ENCODE measurements around the gene RBM48.

DNA sequence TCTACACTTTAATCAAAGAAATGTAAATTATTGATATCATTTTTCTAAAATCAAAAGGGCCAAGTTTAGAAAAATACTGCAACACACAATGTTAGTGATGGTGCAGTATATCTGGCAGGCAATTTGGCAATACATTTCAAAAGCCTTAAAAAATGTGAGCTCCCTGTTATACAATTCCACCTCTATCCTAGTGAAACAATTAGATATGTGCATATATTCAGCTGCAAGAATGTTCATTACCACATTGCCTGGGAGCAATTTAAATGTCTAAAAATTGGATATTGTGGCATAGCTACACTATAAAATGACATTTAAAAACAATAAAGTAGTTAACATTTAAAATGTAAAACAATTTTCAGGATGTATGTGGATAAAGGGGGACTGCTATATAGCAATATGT is 40.8 kb upstream of the RBM48 start:
- TF ChIP-seq, protein P1, sequence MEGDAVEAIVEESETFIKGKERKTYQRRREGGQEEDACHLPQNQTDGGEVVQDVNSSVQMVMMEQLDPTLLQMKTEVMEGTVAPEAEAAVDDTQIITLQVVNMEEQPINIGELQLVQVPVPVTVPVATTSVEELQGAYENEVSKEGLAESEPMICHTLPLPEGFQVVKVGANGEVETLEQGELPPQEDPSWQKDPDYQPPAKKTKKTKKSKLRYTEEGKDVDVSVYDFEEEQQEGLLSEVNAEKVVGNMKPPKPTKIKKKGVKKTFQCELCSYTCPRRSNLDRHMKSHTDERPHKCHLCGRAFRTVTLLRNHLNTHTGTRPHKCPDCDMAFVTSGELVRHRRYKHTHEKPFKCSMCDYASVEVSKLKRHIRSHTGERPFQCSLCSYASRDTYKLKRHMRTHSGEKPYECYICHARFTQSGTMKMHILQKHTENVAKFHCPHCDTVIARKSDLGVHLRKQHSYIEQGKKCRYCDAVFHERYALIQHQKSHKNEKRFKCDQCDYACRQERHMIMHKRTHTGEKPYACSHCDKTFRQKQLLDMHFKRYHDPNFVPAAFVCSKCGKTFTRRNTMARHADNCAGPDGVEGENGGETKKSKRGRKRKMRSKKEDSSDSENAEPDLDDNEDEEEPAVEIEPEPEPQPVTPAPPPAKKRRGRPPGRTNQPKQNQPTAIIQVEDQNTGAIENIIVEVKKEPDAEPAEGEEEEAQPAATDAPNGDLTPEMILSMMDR (IDR thresholded peaks at IDR 0.05 in 2 of 3, conservative IDR thresholded peaks at IDR 0.05 in 1 of 3; ENCODE audit: insufficient read depth in 2 of 3, low read depth in 1 of 3, low read length in 3 of 3): no peak
- no peak for TF ChIP-seq TCF3 (CRISPR knock-in tag; IDR thresholded peaks at IDR 0.05)
- no peak for TF ChIP-seq RBBP5 (IDR thresholded peaks at IDR 0.05; ENCODE audit: borderline replicate concordance, insufficient read depth, low read length, poor library complexity, severe bottlenecking)
- TF ChIP-seq KAT8 (IDR thresholded peaks at IDR 0.05; ENCODE audit: low read depth): no peak
- no peak for TF ChIP-seq HMG20B (CRISPR knock-in tag; IDR thresholded peaks at IDR 0.05)
- TF ChIP-seq FOXM1 (IDR thresholded peaks at IDR 0.05; ENCODE audit: low read depth): no peak
- TF ChIP-seq FOXM1 (CRISPR knock-in tag; IDR thresholded peaks at IDR 0.05; ENCODE audit: low read depth): no peak
- TF ChIP-seq ELF4 (CRISPR knock-in tag; IDR thresholded peaks at IDR 0.05): no peak
- TF ChIP-seq ZC3H11A (IDR thresholded peaks at IDR 0.05; ENCODE audit: low read depth, low read length): no peak
- TF ChIP-seq FOXA1 (IDR thresholded peaks at IDR 0.05; ENCODE audit: borderline replicate concordance): no peak
